Left renal pelvis (tissue), 4 donors: ENCODE results near the gene TAF4. TPM values are rescaled to one million over a fixed set of nuclear protein-coding genes. Genes with fewer than 3 reads are reported as not detected.
"Not testable (repeated sequence)": the region's sequence is repeated elsewhere in the genome, so short reads cannot be mapped to it uniquely, and the experiment has no call there.

ENCODE experiments used
- DNase-seq, 4 donors: peaks; one replicate each; pipeline ENCODE4 v3.0.0-alpha.2; 2013; ENCODE audit warnings: low read depth in 4 of 4, low spot score in 3 of 4
- polyA plus RNA-seq, 4 donors: library from polyadenylated mRNA; unstranded; fragments of 120-200 nt; gene quantifications; one replicate each; pipeline ENCODE4 v1.2.1, GENCODE V29; 2013; ENCODE audit not compliant: insufficient read length in 4 of 4

The TAF4 gene
- polyA plus RNA-seq, 4 donors = 13.3 to 21.9 (median 17.7) TPM

- no peak for DNase-seq
These were observed 17.6 kb upstream of the TAF4 start for GRCh38 chr20:62083312-62083711.

- DNase-seq = no peak
These were observed 14.7 kb upstream of the TAF4 start for GRCh38 chr20:62080249-62080990.

- no peak for DNase-seq
These were observed 13.5 kb upstream of the TAF4 start for GRCh38 chr20:62079166-62079565.

- no peak for DNase-seq
These were observed 7.6 kb upstream of the TAF4 start for GRCh38 chr20:62073323-62073722.

- not testable (repeated sequence) for DNase-seq
These were observed 6.2 kb upstream of the TAF4 start for GRCh38 chr20:62071669-62072430.

- no peak for DNase-seq
These were observed 4.1 kb upstream of the TAF4 start for GRCh38 chr20:62069741-62070216.

GRCh38 chr20:62068997-62069396, 3.3 kb upstream of the TAF4 start:
- no peak for DNase-seq

- no peak for DNase-seq
These were observed 2.0 kb upstream of the TAF4 start for GRCh38 chr20:62067547-62068260.

GRCh38 chr20:62066983-62067433, 1.3 kb upstream of the TAF4 start:
- DNase-seq = no peak

GRCh38 chr20:62066339-62066982, 780 bp upstream of the TAF4 start:
- peak in 1 of 4 donors; percentile 54 for DNase-seq

GRCh38 chr20:62064770-62065673, 659 bp downstream of the TAF4 start:
- DNase-seq = no peak

- DNase-seq = no peak
These were observed 1.5 kb downstream of the TAF4 start for GRCh38 chr20:62063981-62064769.

GRCh38 chr20:62063315-62063980, 2.2 kb downstream of the TAF4 start:
- no peak for DNase-seq

GRCh38 chr20:62062661-62063314, 2.9 kb downstream of the TAF4 start:
- DNase-seq = no peak

GRCh38 chr20:62061851-62062423, 3.7 kb downstream of the TAF4 start:
- DNase-seq = no peak

GRCh38 chr20:62060631-62061541, 4.8 kb downstream of the TAF4 start:
- DNase-seq = no peak
